GDM1 (cell line): ENCODE results near the gene CHCT1.

Experiments
- DNase-seq: peaks from one replicate; lab custom pipeline; 2025; lab: John Stamatoyannopoulos, UW

The CHCT1 gene

DNA sequence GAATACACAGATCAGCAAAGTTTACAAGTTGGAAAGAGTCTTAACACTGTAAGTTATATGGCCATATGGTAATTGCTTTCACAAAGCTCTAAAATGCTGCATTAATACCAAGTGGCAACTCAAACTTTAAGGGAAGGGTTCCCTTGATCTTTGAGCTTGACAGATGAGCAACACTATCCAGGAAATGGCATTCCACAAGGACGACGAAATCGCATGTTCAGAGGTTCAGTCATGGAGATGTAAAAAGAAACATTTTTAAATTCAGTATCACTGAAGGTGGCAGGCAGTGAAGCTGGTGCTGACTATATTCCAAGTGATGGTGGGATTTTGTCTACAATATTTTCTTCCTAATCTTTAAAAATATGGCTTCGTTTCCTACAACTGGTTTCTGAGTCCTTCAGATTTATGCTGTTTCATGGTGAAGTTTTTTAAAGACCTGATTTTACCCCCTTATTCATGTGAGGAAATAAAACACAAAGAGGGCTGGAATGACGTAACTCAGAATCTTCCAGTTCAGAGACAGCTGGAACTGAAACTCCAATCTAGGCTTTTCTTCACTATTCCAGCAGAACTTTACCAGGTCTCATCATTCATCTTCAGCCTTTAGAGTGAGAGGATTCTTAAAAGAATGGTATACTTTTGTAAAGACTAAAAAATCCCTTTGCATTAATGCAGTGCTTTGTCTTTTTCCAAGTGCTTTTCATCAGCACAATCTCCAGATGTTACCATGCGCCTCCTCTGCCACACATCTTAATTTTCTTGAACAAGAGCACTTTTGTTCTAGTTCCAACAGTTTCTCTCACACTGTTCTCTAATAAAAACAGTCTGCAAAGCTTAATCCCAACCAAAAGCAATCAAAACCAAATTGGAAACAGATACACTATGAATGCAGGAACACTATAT lies 20.2 kb downstream of the CHCT1 start:
- no peak for DNase-seq

- DNase-seq, result no peak
Observed at GRCh38 chr17:60443713-60444112, 21.4 kb downstream of the CHCT1 start.

GRCh38 chr17:60445144-60445543 lies 22.9 kb downstream of the CHCT1 start:
- no peak for DNase-seq

DNA sequence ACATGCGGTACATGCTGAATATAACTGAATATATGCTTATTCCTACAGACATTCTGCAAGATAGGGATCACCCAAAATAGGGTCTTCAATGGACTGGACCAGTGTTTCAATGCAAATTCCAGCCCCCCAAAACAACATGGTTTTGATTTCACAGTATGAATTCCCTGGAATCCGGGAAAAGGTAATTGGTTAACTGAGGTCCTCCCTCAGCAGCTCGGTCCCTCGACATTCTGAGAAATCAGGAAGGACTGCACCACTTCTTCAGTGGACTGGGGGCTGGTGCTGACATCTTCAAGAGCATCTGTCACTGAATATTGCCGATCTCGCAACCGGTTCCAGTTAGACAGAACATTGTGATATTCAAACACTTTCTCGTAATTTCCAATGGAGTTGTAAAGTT lies 25.1 kb downstream of the CHCT1 start:
- DNase-seq, result no peak

- no peak for DNase-seq
Observed at GRCh38 chr17:60451071-60451470, 28.8 kb downstream of the CHCT1 start.

- DNase-seq, result no peak
Observed at GRCh38 chr17:60451965-60452364, 29.7 kb downstream of the CHCT1 start.

DNA sequence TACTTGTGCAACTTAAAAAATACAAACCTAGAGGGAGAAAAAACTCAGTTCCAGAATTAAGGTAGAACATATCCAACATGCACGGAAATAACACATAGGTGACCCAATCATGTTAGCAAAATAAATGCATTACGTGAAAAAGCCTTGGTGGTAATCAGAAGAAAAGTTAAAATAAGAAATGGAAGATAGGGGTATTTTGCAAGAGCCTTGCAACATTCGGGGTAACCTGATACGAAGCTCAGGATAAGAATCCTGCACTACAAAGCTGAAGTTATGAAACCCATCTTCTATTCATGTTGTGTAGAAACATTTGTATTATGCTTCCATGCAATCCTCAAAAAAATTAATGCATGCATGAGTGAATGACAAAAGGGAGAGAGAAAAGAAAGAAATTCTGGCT lies 33.1 kb downstream of the CHCT1 start:
- no peak for DNase-seq

DNA sequence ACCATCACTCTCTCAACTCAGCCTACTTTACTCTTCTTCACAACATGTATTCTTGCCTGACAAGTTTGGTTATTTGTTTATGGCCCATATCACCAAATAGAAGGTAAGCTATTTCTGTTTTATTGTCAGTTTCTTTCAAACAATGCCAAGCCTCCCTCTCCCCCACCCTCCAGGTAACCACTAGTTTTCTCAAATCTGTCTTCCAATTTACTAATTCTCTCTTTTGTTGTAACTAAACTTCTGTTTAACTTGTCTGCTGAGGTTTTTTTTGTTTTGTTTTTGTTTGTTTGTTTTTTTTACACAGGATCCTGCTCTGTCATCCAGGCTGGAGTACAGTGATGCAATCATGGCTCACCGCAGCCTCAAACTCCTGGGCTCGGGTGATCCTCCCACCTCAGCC lies 34.9 kb downstream of the CHCT1 start:
- DNase-seq, result no peak

DNA sequence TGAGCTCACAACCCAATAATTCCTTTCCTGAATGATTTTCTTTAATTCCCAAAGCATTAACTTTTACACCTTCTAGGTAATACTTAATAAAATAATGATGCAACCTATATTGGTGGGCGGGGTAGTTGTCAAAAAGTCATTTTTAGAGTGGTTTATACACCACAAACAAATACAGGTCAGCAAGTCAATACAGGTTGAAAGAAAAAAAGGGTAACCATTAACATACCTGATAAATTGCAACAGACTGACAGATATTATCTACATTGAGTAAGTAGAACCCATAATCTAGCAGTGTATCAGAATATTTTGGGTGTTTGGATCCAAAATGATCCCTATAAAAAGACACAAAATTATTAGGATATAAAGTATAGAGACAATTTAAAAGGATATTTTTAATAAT lies 39.3 kb downstream of the CHCT1 start:
- DNase-seq, result no peak

GRCh38 chr17:60463157-60463835 lies 41.0 kb downstream of the CHCT1 start:
- no peak for DNase-seq

DNA sequence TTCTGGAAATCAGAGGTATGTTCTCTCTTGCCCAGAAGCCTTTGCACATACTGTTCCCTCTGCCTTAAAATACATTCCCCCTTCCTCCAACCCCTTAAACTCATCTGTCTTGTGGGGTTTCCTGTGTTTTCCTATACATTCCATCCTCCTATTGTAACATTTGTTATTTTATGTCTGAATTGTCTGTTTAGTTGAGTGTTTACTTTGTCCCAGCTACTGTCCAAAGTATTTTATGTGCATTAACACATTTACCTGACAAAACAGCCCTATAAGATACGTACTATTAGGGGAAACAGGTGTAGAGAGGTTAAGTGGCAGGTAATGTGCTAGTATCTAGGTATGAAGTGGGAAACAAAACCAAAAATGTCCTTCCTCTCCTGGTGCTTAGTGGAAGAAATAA lies 42.1 kb downstream of the CHCT1 start:
- no peak for DNase-seq

GRCh38 chr17:60468371-60468770 lies 46.1 kb downstream of the CHCT1 start:
- no peak for DNase-seq

- DNase-seq, result no peak
Observed at GRCh38 chr17:60471451-60471850, 49.2 kb downstream of the CHCT1 start.

GRCh38 chr17:60472449-60472848 lies 50.2 kb downstream of the CHCT1 start:
- no peak for DNase-seq

GRCh38 chr17:60473788-60474187 lies 51.5 kb downstream of the CHCT1 start:
- no peak for DNase-seq
